ENCODE results near the gene ACCSL.

Gene ACCSL

GRCh38 chr11:44007481-44008087, 40.2 kb upstream of the ACCSL start:
- no peak overlapping the region for H3K9ac ChIP-seq (ENCODE audit: low read depth in 1 of 2, low read length in 2 of 2)

DNA sequence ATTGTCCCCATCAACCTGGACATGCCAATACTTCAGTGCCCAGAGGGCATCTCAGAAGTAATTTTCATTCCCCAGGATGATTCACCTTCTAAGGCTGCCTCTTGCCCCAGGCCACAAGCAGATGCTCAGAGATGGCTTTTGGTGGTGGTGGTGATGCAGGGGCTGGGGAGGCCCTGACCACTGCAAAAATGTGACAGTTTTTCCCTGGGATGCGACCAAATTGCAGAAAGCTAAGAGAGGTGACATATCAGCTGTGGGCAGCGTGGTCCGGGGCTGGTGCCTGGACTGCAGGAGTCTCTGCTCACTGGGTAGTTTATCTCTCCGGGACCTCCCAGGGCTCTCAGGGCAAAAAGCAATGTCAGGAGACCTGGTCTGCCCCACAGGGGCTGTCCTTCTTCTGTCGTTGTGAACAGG, 39.7 kb upstream of the ACCSL start:
- Histone ChIP-seq H3K27ac (ENCODE audit: low read depth in 2 of 2, low read length in 2 of 2) (no peak overlapping the region), H3K4me3 (ENCODE audit: low read length in 2 of 2) (no peak overlapping the region), H3K9ac (ENCODE audit: low read depth in 1 of 2, low read length in 2 of 2) (no peak overlapping the region), H3K27me3 (ENCODE audit: control insufficient read depth in 2 of 2, insufficient read depth in 2 of 2, low read length in 2 of 2) (peaks cover 0 to 2% of the 10 kb centered on the region in 2 donors), H3K36me3 (ENCODE audit: control insufficient read depth in 2 of 2, insufficient read depth in 2 of 2, low read length in 2 of 2) (no peaks in the 10 kb centered on the region), H3K4me1 (ENCODE audit: control insufficient read depth in 2 of 2, insufficient read depth in 2 of 2, low read length in 2 of 2) (no peaks in the 10 kb centered on the region), H3K9me3 (ENCODE audit: control insufficient read depth in 2 of 2, low read length in 2 of 2) (no peaks in the 10 kb centered on the region)

More at GRCh38 chr11:44007481-44008087, 40.2 kb upstream of the ACCSL start:
- Histone ChIP-seq H3K4me1 (ENCODE audit: control insufficient read depth in 2 of 2, insufficient read depth in 2 of 2, low read length in 2 of 2) (no peaks in the 10 kb centered on the region), H3K9me3 (ENCODE audit: control insufficient read depth in 2 of 2, low read length in 2 of 2) (no peaks in the 10 kb centered on the region), H3K27me3 (ENCODE audit: control insufficient read depth in 2 of 2, insufficient read depth in 2 of 2, low read length in 2 of 2) (peaks cover 0 to 2% of the 10 kb centered on the region in 2 donors), H3K36me3 (ENCODE audit: control insufficient read depth in 2 of 2, insufficient read depth in 2 of 2, low read length in 2 of 2) (no peaks in the 10 kb centered on the region), H3K4me3 (ENCODE audit: low read length in 2 of 2) (no peak overlapping the region), H3K27ac (ENCODE audit: low read depth in 2 of 2, low read length in 2 of 2) (no peak overlapping the region)

GRCh38 chr11:44008698-44009097, 39.1 kb upstream of the ACCSL start:
- Histone ChIP-seq H3K9me3 (ENCODE audit: control insufficient read depth in 2 of 2, low read length in 2 of 2) (no peaks in the 10 kb centered on the region), H3K4me3 (ENCODE audit: low read length in 2 of 2) (no peak overlapping the region), H3K4me1 (ENCODE audit: control insufficient read depth in 2 of 2, insufficient read depth in 2 of 2, low read length in 2 of 2) (no peaks in the 10 kb centered on the region), H3K9ac (ENCODE audit: low read depth in 1 of 2, low read length in 2 of 2) (no peak overlapping the region), H3K27me3 (ENCODE audit: control insufficient read depth in 2 of 2, insufficient read depth in 2 of 2, low read length in 2 of 2) (peaks cover 0 to 2% of the 10 kb centered on the region in 2 donors), H3K27ac (ENCODE audit: low read depth in 2 of 2, low read length in 2 of 2) (no peak overlapping the region), H3K36me3 (ENCODE audit: control insufficient read depth in 2 of 2, insufficient read depth in 2 of 2, low read length in 2 of 2) (no peaks in the 10 kb centered on the region)

DNA sequence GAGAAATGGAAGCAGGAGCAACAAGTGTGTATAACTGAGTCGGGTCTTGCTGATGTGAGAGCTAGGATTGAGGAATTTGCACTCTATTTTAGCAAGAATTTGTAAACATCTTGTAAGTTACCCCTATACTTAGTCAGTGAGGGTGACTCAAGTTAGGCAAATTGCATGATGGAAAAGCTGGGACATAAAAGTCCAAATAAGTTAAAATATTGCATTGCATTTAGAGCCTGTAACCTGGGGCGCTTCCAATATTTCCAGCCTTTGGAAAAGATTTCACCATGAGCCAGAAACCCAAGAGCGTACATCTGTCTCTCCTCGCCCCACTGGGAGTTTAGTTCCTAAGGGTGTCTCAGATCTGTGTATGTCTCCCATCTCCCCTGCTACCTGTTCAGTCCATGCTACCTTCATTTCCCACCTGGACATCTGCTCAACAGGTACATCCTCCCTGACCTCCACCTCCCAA, 37.0 kb upstream of the ACCSL start:
- Histone ChIP-seq H3K9me3 (ENCODE audit: control insufficient read depth in 2 of 2, low read length in 2 of 2) (no peaks in the 10 kb centered on the region), H3K9ac (ENCODE audit: low read depth in 1 of 2, low read length in 2 of 2) (no peak overlapping the region), H3K27ac (ENCODE audit: low read depth in 2 of 2, low read length in 2 of 2) (no peak overlapping the region), H3K27me3 (ENCODE audit: control insufficient read depth in 2 of 2, insufficient read depth in 2 of 2, low read length in 2 of 2) (peaks cover 0 to 2% of the 10 kb centered on the region in 2 donors), H3K36me3 (ENCODE audit: control insufficient read depth in 2 of 2, insufficient read depth in 2 of 2, low read length in 2 of 2) (no peaks in the 10 kb centered on the region), H3K4me3 (ENCODE audit: low read length in 2 of 2) (no peak overlapping the region), H3K4me1 (ENCODE audit: control insufficient read depth in 2 of 2, insufficient read depth in 2 of 2, low read length in 2 of 2) (no peaks in the 10 kb centered on the region)

- Histone ChIP-seq H3K9ac (ENCODE audit: low read depth in 1 of 2, low read length in 2 of 2) (no peak overlapping the region), H3K36me3 (ENCODE audit: control insufficient read depth in 2 of 2, insufficient read depth in 2 of 2, low read length in 2 of 2) (no peaks in the 10 kb centered on the region), H3K27ac (ENCODE audit: low read depth in 2 of 2, low read length in 2 of 2) (no peak overlapping the region), H3K9me3 (ENCODE audit: control insufficient read depth in 2 of 2, low read length in 2 of 2) (no peaks in the 10 kb centered on the region), H3K4me3 (ENCODE audit: low read length in 2 of 2) (no peak overlapping the region), H3K27me3 (ENCODE audit: control insufficient read depth in 2 of 2, insufficient read depth in 2 of 2, low read length in 2 of 2) (peaks cover 0 to 2% of the 10 kb centered on the region in 2 donors), H3K4me1 (ENCODE audit: control insufficient read depth in 2 of 2, insufficient read depth in 2 of 2, low read length in 2 of 2) (no peaks in the 10 kb centered on the region)
Observed at GRCh38 chr11:44011797-44012196, 36.0 kb upstream of the ACCSL start.

GRCh38 chr11:44014968-44015623, 32.7 kb upstream of the ACCSL start:
- Histone ChIP-seq H3K4me3 (ENCODE audit: low read length in 2 of 2) (no peak overlapping the region), H3K27me3 (ENCODE audit: control insufficient read depth in 2 of 2, insufficient read depth in 2 of 2, low read length in 2 of 2) (peaks cover 0 to 2% of the 10 kb centered on the region in 2 donors), H3K9ac (ENCODE audit: low read depth in 1 of 2, low read length in 2 of 2) (no peak overlapping the region), H3K36me3 (ENCODE audit: control insufficient read depth in 2 of 2, insufficient read depth in 2 of 2, low read length in 2 of 2) (no peaks in the 10 kb centered on the region), H3K27ac (ENCODE audit: low read depth in 2 of 2, low read length in 2 of 2) (no peak overlapping the region), H3K4me1 (ENCODE audit: control insufficient read depth in 2 of 2, insufficient read depth in 2 of 2, low read length in 2 of 2) (no peaks in the 10 kb centered on the region), H3K9me3 (ENCODE audit: control insufficient read depth in 2 of 2, low read length in 2 of 2) (no peaks in the 10 kb centered on the region)

GRCh38 chr11:44015624-44016007, 32.2 kb upstream of the ACCSL start:
- no peak overlapping the region for H3K9ac ChIP-seq (ENCODE audit: low read depth in 1 of 2, low read length in 2 of 2)

GRCh38 chr11:44016131-44016530, 31.6 kb upstream of the ACCSL start:
- Histone ChIP-seq H3K36me3 (ENCODE audit: control insufficient read depth in 2 of 2, insufficient read depth in 2 of 2, low read length in 2 of 2) (no peaks in the 10 kb centered on the region), H3K27ac (ENCODE audit: low read depth in 2 of 2, low read length in 2 of 2) (no peak overlapping the region), H3K4me1 (ENCODE audit: control insufficient read depth in 2 of 2, insufficient read depth in 2 of 2, low read length in 2 of 2) (no peaks in the 10 kb centered on the region), H3K4me3 (ENCODE audit: low read length in 2 of 2) (no peak overlapping the region), H3K27me3 (ENCODE audit: control insufficient read depth in 2 of 2, insufficient read depth in 2 of 2, low read length in 2 of 2) (peaks cover 0 to 2% of the 10 kb centered on the region in 2 donors), H3K9me3 (ENCODE audit: control insufficient read depth in 2 of 2, low read length in 2 of 2) (no peaks in the 10 kb centered on the region), H3K9ac (ENCODE audit: low read depth in 1 of 2, low read length in 2 of 2) (no peak overlapping the region)

More at GRCh38 chr11:44015624-44016007, 32.2 kb upstream of the ACCSL start:
- no peak overlapping the region for H3K27ac ChIP-seq (ENCODE audit: low read depth in 2 of 2, low read length in 2 of 2)
- H3K36me3 ChIP-seq (ENCODE audit: control insufficient read depth in 2 of 2, insufficient read depth in 2 of 2, low read length in 2 of 2), result no peaks in the 10 kb centered on the region
- H3K4me3 ChIP-seq (ENCODE audit: low read length in 2 of 2), result no peak overlapping the region
- H3K4me1 ChIP-seq (ENCODE audit: control insufficient read depth in 2 of 2, insufficient read depth in 2 of 2, low read length in 2 of 2), result no peaks in the 10 kb centered on the region
- H3K27me3 ChIP-seq (ENCODE audit: control insufficient read depth in 2 of 2, insufficient read depth in 2 of 2, low read length in 2 of 2), result peaks cover 0 to 2% of the 10 kb centered on the region in 2 donors
- H3K9me3 ChIP-seq (ENCODE audit: control insufficient read depth in 2 of 2, low read length in 2 of 2), result no peaks in the 10 kb centered on the region

DNA sequence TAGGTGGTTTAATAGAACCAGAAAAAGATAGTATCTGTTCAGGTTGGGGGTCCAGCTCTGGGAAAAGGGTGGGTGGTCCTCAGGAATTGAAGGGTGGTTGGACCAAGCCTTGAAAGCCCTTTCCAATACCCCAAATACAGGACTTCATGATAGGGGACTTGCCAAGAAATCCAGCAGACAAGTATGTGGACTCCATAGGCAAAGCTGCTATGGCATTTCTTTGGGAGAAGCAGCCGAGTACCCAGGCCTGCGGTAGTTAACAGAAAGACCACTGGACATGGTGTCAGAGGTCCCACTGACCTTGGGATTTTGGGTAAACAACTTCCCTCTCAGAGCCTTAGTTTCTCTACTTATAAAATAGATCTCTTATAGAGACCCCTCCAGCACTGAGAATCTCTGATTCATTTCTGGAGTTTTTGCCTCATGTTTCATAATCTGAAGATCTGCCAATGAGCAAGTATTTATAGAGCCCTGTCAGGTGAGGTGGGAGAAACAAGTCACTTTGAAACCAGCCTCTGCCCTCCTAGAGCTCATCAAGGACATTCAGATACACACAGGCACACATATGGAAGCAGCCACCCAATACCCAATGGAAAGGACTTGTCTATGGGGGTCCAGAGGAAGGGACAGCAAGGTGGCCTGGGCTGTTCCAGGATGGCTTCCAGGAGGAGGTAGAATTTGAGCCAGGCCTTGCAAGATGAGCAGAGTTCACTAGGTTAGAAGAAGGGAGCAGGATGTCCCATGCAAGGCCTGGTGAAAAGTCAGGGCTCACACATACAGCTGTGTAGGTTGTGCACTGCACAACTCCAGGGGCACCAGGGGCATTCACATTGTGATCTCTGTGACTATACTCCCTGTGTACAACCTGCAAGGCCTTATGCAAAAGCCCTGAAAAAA, 31.0 kb upstream of the ACCSL start:
- Histone ChIP-seq H3K9ac (ENCODE audit: low read depth in 1 of 2, low read length in 2 of 2) (no peak overlapping the region), H3K27me3 (ENCODE audit: control insufficient read depth in 2 of 2, insufficient read depth in 2 of 2, low read length in 2 of 2) (peaks cover 0 to 2% of the 10 kb centered on the region in 2 donors), H3K4me1 (ENCODE audit: control insufficient read depth in 2 of 2, insufficient read depth in 2 of 2, low read length in 2 of 2) (no peaks in the 10 kb centered on the region), H3K9me3 (ENCODE audit: control insufficient read depth in 2 of 2, low read length in 2 of 2) (no peaks in the 10 kb centered on the region), H3K4me3 (ENCODE audit: low read length in 2 of 2) (no peak overlapping the region), H3K36me3 (ENCODE audit: control insufficient read depth in 2 of 2, insufficient read depth in 2 of 2, low read length in 2 of 2) (no peaks in the 10 kb centered on the region), H3K27ac (ENCODE audit: low read depth in 2 of 2, low read length in 2 of 2) (no peak overlapping the region)
